Occipital lobe (tissue), 2 donors: Measurements from ENCODE around the gene PPM1J. TPM values are rescaled to one million over a fixed set of nuclear protein-coding genes. Genes with fewer than 3 reads are reported as not detected.

Experiments
- DNase-seq: peaks from one replicate; lab custom pipeline; 2025; lab: John Stamatoyannopoulos, UW
- total RNA-seq: library from RNA; depleted of rRNA; stranded (reverse); fragments of >200 nt; gene quantifications from one replicate; pipeline ENCODE4 v1.2.3, GENCODE V29; 2014

The PPM1J gene
- total RNA-seq, 1 donor from 2014 or later: 4.4 TPM

DNA sequence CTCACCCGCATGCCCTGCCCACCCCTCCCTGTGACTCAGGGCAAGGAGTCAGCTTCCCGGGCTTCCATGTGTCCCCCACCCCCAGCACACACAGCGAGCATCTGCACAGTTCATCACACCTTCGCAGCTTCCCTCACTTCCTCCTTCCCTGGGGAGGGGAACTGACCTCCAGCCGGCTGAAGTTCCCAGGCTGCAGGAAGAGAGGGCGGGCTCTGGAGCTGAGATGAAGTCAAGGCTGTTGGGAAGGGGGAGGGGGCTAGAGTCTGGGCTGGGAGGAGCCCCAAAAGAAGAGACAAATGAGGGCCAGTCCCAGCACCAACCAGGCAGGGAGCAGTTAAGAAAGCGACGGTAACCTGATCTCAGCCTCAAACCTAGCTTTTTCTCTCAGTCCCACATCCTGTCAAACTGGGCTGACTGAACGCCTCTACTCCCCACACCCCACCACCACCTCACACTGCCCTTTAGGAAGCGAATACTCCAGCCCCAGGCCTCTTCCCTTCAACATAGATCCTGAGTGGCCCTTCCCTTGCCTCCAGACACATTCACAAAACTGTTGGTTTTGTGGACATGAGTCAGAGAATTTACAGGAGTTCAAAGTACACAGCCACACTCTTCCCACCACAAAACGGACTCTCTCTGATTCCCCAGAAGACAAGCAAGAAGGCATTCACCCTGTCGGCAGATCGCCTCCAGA is 10.1 kb downstream of the PPM1J start:
- DNase-seq: peak; percentile 55

DNA sequence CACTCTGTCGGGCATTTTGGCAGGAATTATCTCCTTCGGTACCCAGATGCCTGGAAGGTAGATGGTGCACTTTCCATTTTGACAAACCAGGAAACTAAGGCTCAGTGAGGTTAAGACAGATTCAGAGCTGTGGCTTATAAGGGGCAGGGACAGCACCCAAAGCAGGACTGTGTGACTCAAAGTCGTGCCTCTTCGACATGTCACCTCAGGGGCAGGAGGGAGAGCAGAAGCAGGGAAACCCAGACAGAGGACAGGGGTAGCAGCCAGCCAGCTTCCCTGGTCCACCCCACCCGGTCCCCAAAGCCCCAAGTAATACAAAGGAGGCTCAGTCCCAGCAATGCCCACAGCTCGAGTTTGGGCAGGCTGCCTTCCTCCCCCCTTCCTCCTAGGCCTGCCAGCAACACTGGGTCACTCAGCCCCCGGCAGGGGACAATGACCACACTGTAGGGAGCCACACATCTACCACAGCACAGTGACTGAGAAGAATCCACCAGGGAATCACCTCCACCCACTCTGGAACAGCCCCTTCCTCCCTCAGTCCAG is 10.7 kb downstream of the PPM1J start:
- DNase-seq: peak; percentile 66

DNA sequence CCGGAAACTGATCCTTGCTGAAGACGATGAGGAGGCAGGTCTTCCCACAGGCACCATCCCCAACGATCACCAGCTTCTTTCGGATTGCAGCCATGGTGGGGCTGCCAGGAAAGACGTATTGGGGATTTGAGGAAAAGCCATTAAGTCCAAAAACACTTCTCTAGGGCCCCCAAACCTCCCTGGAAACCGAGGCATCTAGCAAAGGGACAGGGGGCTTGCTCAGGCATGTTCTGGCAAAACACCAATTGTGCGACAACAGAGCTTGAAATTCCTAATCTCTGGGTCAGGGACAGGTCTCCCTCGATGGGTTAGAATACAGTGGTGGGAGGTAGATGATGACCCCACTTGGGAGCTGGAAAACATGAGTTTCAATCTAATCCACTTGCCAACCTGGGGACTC is 11.4 kb downstream of the PPM1J start:
- no peak for DNase-seq

DNA sequence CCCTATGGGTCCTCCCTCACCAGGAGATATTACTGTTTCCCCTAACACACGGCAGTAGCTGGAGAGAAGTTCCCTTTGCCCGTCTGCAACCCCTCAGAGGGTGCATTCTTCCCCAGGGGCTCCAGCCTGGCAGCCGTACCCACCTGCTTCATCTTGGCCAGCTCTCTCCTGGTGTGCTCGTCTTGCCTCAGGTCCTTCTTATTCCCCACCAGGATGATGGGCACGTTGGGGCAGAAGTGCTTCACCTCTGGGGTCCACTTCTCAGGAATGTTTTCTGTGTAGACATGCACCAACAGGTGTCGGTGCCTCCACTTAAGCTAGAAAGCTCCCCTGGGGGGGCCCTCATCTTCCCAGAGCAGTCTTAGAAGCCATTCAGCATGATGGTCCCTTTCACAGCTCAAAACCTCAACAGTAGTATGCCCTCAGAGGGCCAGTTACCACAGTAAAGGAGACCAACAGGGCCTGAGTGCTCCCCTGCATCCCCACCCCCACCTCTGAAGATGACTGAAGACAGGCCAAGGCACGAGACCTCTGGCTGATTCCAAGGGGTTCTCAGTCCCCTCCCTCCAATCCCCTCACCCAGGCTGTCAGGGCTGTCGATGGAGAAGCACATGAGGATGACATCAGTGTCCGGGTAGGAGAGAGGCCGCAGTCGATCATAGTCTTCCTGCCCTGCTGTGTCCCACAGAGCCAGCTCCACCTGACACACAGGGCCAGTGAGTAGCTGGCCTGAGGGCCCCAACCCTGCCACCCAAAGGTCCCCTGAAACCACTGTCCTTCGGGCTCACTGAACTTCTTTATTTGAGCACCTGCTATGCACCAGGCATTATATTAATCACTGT is 12.5 kb downstream of the PPM1J start:
- DNase-seq: no peak

DNA sequence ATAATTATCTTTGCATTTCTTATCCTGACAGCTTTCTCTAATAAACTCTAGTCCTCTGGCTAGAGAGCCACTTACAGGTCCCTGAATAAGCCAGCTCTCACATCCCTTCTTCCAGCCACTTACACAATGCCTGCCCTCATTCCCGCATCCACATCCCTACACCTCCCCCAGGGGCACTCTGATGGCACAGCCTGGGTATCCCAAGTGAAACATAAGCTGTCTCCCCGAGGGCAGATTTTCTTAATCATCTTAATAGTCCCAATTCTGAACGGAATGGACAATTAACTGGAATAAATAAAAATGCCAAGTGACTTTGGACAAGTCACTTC is 13.1 kb downstream of the PPM1J start:
- no peak for DNase-seq

DNA sequence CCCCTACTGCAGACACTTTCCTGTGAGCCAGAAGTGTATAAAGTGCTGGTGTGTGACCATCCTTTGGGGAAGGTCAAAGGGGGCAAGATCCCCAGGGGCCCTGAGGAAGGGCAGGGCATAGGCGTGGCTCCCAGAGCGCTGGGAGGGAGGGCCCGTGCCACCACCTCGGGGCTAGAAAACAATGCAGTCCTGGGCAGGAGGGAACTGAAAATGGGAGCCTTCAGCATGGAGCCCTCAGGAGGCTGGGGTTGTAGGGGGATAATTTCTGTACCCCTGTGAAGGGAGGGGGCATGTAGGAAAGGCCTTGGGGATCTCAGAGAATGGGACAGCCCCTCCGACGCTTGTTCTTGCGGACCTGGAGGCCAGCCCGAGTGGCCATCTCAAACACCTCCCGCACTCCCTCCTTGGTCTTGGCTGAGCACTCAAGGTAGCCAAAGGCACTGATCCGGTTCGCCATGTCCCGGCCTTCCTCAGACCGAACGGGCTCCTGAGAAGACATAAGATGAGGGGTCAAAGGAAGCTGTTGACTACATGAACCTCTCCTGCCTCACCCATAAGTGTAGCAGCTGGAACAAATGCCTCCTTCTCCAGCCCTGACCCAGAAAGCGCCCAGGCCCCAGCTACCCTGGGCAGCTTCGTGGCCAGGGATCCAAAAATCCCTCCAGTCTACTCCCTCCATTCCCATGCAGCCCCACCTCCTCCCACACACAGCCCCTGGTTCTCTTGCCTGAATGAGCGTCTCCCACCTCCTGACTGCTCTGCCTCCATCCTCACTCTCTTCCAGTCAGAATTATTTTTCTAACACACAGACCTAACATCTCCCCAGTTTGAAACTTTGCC is 13.7 kb downstream of the PPM1J start:
- no peak for DNase-seq

DNA sequence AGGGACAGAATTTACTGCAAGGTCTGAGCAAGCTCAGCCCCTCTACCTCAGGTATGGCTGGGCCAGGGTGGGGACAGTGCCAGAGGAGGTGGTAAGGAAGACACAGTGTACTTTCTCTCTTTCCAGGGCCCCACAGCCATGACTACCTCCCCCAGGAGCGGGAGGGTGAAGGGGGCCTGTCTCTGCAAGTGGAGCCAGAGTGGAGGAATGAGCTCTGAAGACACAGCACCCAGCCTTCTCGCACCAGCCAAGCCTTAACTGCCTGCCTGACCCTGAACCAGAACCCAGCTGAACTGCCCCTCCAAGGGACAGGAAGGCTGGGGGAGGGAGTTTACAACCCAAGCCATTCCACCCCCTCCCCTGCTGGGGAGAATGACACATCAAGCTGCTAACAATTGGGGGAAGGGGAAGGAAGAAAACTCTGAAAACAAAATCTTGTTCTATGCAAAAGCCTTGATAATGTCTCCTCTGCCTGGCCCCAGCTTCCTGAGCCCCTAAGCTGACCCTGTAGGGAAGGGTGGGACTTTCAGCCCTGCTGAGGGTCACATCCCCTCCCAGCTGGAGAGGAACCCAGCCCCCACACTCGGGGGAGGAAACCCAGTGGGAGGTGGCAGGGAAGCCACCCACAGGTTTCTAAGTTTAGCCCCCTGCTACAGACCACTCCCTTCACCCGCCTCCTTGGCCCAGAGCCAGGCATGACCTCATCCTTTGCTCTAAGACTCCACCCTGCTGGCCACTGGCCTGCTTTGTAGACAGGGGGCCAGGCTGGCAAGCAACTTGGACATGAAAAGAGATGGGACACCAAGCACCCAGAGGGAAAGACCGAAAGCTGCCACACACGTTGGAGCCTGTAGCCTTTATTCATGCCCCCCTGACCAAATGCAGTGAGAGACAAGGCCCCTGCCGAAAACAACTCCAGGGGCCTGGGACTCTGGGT is 14.6 kb downstream of the PPM1J start:
- peak; percentile 73 for DNase-seq

DNA sequence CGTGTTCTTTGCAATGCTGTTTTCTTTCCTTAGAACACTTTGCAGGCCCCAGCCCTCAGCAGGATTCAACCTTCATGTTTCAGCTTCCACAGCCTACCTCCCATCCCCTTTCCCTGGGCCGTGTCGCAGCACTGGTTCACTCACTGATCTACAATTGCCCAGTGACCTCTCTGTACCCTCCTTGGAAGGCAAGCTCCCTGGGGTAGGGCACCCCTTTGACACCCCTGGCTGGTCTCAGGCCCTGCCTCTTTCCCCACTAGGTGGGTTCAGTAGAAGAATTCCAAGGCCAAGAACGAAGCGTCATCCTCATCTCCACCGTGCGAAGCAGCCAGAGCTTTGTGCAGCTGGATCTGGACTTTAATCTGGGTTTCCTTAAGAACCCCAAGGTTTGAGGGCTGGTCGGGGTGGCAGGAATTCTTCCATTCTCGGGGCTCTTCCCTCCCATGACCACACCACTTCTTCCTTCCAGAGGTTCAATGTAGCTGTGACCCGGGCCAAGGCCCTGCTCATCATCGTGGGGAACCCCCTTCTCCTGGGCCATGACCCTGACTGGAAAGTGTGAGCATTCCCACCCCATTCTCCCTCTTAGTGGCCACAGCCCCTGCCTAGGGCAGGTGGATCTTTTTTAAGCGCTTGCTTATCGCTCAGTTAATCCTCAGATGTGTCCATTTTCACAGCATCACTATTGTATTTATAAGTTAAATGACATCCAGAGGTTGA is 15.5 kb downstream of the PPM1J start:
- DNase-seq: no peak

DNA sequence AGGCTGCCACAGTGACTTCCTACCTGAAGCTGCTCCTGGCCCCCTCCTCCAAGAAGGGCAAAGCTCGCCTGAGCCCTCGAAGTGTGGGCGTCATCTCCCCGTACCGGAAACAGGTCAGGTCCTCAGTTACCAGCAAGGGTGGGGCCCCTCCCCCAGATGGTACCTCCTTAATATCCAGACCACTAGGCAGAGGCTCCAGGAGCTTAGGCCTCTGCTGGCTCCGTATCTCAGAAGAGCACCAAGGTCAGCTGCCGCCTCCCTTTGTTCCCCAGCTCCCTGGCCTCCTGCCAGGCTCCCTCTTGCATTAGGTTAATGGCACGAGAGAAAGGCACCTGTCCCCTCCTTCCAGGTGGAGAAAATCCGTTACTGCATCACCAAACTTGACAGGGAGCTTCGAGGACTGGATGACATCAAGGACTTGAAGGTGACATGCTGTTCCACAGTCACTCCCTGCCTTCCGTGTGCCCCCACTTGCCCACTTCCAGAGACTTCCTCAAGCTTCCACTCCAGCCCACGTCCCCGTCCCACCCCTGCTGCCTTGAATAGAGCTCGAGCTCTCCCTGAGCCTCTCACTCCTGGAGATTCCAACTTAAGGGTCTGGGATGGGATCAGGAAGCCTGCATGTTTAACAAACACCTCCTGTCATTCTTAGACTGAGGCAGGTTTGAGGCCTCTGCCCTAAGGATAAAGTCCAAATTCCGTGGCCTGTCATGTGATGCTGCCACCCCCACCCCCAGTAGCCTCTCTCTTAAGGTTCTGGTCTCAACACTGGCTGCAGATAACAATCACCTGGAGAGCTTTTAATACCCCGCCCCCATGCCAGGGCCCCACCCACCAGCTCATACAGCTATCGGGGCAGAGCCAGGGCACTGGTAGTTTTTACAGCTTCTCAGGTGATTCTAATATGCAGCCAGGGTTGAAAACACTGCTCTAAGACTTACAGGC is 16.5 kb downstream of the PPM1J start:
- no peak for DNase-seq

DNA sequence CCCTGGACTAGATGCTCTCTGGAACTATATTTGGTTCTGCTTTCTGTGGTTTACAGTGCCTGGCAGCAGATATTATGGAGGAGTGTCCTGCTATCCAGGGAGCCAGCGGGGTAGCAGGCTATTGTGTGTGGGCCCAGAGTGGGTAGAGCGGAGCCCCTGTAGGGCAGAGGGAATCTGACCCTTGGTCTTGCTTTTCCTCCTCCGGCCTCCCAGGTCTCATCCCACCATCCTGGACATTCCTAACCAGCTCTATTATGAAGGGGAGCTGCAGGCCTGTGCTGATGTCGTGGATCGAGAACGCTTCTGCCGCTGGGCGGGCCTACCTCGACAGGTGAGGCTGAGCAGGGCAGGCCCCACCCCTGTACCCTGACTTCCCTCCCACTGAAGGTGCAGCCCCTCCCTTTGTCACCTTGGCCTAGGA is 17.3 kb downstream of the PPM1J start:
- DNase-seq: no peak

DNA sequence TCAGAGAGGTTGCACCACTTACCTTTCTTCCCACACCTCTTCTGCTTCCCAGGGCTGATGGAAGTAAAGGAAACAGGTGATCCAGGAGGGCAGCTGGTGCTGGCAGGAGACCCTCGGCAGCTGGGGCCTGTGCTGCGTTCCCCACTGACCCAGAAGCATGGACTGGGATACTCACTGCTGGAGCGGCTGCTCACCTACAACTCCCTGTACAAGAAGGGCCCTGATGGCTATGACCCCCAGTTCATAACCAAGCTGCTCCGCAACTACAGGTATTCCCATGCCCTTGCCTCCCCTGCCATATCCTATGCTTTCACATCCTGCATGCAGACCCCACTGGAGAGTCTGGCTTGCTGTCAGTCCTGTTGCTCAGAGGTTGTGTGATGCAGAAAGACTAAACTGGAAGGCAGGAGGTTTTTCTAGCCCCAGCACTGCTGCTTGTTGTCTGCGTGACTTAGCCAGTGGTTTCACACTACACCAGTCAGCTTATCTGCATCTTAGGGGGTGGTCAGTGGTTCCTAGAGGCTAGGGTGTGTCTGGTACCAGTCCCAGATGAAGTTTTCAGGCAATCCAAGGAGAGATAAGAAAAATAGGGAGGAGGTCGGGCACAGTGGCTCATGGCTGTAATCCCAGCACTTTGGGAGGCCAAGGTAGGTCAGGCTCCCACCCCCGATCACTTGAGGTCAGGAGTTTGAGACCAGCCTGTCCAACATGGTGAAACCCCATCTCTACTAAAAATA is 18.4 kb downstream of the PPM1J start:
- DNase-seq: no peak

DNA sequence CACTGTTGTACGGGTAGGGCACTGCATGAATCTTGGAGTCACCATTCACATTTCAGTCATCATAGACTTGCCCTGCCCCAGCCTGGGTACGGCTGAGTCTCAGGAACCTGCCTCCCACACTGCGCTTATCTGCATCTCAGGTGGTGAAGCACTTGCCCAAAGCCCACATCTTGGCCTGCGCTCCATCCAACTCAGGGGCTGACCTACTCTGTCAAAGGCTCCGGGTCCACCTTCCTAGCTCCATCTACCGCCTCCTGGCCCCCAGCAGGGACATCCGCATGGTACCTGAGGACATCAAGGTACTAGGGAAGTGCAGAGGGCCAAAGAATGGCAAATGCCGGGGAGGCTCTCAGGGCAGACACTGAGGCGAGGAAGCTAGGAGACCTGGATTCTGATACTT is 19.9 kb downstream of the PPM1J start:
- no peak for DNase-seq

DNA sequence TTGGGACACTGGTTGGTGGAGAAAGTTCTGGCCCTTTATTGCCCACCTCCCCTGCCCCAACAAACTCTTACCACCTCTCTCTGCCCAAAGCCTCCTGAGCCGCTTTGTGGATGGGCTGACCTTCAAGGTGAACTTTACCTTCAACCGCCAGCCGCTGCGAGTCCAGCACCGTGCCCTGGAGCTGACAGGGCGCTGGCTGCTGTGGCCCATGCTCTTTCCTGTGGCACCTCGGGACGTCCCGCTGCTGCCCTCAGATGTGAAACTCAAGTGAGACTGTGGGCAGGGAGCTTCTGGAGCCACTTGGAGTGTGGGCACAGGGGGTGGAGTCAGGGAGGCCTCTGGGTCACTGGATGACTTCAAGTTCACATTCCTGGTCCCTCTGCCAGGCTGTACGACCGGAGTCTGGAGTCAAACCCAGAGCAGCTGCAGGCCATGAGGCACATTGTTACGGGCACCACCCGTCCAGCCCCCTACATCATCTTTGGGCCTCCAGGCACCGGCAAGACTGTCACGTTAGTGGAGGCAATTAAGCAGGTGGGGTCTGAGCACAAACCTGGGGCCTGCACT is 20.7 kb downstream of the PPM1J start:
- DNase-seq: no peak

DNA sequence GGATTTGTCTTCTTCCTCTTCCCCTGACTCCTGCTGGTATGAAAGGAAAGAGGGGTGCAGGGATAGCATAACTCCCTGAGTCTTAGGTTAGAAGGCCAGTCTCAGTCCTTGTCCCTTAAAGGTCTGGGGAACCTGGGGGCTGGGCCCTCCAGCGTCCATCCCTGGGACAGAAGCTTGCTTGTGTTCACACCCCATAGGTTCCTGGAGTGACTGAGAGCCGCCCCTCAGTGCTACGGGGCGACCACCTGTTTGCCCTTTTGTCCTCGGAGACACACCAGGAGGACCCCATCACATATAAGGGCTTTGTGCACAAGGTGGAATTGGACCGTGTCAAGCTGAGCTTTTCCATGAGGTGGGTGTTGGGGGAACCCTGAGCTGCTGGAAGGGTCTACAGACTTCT is 21.3 kb downstream of the PPM1J start:
- DNase-seq: no peak

DNA sequence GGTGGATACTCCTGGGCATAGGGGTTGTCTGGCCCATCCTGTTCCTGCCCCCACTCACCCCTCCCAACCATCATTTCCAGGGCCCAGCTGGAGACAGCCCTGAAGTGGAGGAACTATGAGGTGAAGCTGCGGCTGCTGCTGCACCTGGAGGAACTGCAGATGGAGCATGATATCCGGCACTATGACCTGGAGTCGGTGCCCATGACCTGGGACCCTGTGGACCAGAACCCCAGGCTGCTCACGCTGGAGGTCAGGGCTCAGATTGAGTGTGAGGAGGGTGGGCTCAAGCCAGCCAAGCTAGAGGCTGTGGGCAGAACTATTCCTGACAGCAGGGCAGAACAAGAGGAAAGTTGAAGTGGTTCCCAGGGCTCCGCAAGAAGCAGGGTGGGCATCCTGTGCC is 22.5 kb downstream of the PPM1J start:
- DNase-seq: no peak

DNA sequence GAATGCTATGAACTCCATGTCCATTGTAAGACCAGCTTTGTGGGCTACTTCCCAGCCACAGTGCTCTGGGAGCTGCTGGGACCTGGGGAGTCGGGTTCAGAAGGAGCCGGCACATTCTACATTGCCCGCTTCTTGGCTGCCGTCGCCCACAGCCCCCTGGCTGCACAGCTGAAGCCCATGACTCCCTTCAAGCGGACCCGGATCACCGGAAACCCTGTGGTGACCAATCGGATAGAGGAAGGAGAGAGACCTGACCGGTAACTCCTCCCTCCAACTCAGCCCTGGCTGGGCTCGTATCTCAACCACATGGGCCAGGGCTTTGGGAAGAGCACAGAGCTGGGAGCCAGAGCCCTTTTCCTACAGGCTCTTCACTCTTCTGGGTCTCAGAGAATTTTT is 25.3 kb downstream of the PPM1J start:
- no peak for DNase-seq

DNA sequence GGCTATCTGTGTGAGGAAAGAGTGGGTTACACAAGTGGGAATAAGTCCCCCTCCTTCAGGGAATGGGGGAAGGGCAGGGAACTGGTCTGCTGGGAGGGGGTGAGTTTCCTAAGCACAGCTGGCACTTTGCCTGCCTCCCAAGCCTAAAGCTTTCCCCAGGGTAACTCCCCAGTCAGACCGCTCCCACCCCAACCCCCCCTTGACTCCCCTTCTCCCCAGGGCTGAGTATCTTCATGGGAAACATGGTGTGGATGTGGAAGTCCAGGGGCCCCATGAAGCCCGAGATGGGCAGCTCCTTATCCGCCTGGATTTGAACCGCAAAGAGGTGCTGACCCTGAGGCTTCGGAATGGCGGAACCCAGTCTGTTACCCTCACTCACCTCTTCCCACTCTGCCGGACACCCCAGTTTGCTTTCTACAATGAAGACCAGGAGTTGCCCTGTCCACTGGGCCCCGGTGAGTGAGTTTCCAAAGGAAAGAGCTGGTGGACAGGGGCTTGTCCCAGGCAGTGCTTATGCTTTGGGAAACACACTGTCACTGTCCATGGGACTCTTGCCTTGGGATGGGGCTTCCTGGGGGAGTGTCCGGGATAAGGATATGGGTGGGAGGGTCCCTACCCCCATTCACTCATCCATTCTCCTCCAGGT is 25.8 kb downstream of the PPM1J start:
- no peak for DNase-seq
